Transverse colon (tissue), 4 donors: ENCODE results near the gene TBCD. TPM values are rescaled to one million over a fixed set of nuclear protein-coding genes. Genes with fewer than 3 reads are reported as not detected.
"Not testable (repeated sequence)": the region's sequence is repeated elsewhere in the genome, so short reads cannot be mapped to it uniquely, and the experiment has no call there.

Source experiments
- DNase-seq: peaks from one replicate; pipeline ENCODE4 v3.0.0-alpha.2; 2019
- H3K27ac ChIP-seq, 4 donors: fragments of 200-600 bp; sonication (generic); 2 replicates each; pipeline ENCODE4 v1.5.1; 2016 to 2018; ENCODE audit warnings: inconsistent platforms in 4 of 4
- H3K27me3 ChIP-seq: fragments of 200-600 bp; sonication (generic); 2 replicates; pipeline ENCODE4 v1.5.1; 2017; ENCODE audit warnings: inconsistent platforms
- H3K36me3 ChIP-seq, 4 donors: fragments of 200-600 bp; sonication (generic); 2 replicates each; pipeline ENCODE4 v1.5.1; 2017 to 2019; ENCODE audit warnings: inconsistent platforms in 4 of 4
- H3K4me1 ChIP-seq, 4 donors: fragments of 200-600 bp; sonication (generic); 2 replicates each; pipeline ENCODE4 v1.5.1; 2017 to 2020; ENCODE audit warnings: inconsistent platforms in 4 of 4
- H3K4me3 ChIP-seq, 4 donors: fragments of 200-600 bp; sonication (generic); 1 replicate in 1 of 4; 2 replicates in 3 of 4; pipeline versions ENCODE4 v1.5.1 to v1.6.1; 2017 to 2019; ENCODE audit warnings: inconsistent platforms in 4 of 4
- H3K9me3 ChIP-seq, 2 donors: fragments of 200-600 bp; sonication (generic); 2 replicates each; pipeline ENCODE4 v1.5.1; 2017 to 2019; ENCODE audit warnings: inconsistent platforms in 2 of 2
- EP300 ChIP-seq: sonication (generic); formaldehyde crosslinking; IDR thresholded peaks from one replicate; pipeline ENCODE4 v1.6.1; 2017; ENCODE audit warnings: antibody characterized with exemption, low read depth
- POLR2A ChIP-seq: fragments of 450-650 bp; IDR thresholded peaks from one replicate; pipeline ENCODE4 v1.6.1; 2016; ENCODE audit warnings: antibody characterized with exemption, mild to moderate bottlenecking, moderate library complexity
- POLR2AphosphoS5 ChIP-seq, 3 donors: sonication (generic); formaldehyde crosslinking; IDR thresholded peaks; one replicate each; pipeline ENCODE4 v1.6.1; 2016; ENCODE audit warnings: antibody characterized with exemption in 3 of 3
- WGBS, 2 donors: methylation state at CpG; one replicate each; pipeline ENCODE4 v1.1.5; 2018; ENCODE audit warnings: low coverage in 1 of 2; 5-methylcytosine and 5-hydroxymethylcytosine counted together
- in situ Hi-C, 4 donors: fragments of 200-750 bp; cut with MboI; loops; one replicate each; pipeline versions ENCODE4 v1.15.0 to v1.15.1; 2017; ENCODE audit warnings: low sequenced_read_pairs in 3 of 4, low pct_ligation_motif_present in 1 of 4, low pct_unique_long_range_greater_than_20kb in 1 of 4
- intact Hi-C: fragments of 100-400 bp; cut with DNase I; formaldehyde crosslinking; loops from one replicate; pipeline ENCODE4 v1.15.1; 2023; ENCODE audit warnings: low total_unique reads
- total RNA-seq, 4 donors: library from RNA; depleted of rRNA; stranded (reverse); fragments of >200 nt; gene quantifications; one replicate each; pipeline ENCODE4 v1.1.0, GENCODE V29; 2016
- TF ChIP-seq, protein P1 (sequence below), 5 experiments: fragments of 200-600 bp in 3 of 5; fragments of 450-650 bp in 2 of 5; sonication (generic) in 3 of 5; IDR thresholded peaks; 1 replicate in 2 of 5; 2 replicates in 3 of 5; pipeline ENCODE4 v1.5.1; 2016 to 2017; ENCODE audit warnings: antibody characterized with exemption in 5 of 5, inconsistent platforms in 3 of 5, mild to moderate bottlenecking in 2 of 5, moderate library complexity in 1 of 5

TBCD gene
- total RNA-seq, 4 donors from 2014 or later, result 38.6 to 104 (median 39.8) TPM

DNA sequence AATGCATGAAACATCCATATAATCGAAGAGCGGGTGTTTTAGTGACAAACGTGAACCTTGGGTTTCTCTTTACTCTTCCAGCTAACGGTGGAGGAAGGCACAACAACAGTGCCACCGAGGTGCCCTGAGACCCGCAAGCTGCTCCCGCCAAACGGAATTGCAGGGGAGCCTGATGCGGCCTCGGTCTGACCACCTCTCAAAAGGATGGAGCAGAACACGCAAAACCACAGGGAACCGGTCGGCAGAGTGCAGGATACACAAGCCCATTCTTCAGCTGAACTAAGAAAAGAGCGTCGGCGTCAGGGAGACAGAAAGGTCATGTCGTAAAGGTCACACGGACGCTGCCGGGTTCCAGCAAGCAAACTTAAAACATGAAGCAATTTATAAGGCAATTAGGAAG is 197.5 kb downstream of the TBCD start:
- intact Hi-C loops, result no loop called here
- TF ChIP-seq POLR2A, result no peak
- no peak for TF ChIP-seq EP300
- TF ChIP-seq POLR2AphosphoS5 (IDR thresholded peaks at IDR 0.05), result no peak
- TF ChIP-seq, protein P1, sequence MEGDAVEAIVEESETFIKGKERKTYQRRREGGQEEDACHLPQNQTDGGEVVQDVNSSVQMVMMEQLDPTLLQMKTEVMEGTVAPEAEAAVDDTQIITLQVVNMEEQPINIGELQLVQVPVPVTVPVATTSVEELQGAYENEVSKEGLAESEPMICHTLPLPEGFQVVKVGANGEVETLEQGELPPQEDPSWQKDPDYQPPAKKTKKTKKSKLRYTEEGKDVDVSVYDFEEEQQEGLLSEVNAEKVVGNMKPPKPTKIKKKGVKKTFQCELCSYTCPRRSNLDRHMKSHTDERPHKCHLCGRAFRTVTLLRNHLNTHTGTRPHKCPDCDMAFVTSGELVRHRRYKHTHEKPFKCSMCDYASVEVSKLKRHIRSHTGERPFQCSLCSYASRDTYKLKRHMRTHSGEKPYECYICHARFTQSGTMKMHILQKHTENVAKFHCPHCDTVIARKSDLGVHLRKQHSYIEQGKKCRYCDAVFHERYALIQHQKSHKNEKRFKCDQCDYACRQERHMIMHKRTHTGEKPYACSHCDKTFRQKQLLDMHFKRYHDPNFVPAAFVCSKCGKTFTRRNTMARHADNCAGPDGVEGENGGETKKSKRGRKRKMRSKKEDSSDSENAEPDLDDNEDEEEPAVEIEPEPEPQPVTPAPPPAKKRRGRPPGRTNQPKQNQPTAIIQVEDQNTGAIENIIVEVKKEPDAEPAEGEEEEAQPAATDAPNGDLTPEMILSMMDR (IDR thresholded peaks at IDR 0.05), result no peak
- H3K4me1 ChIP-seq, result no peaks in the 10 kb centered on the region
- no peak for DNase-seq
- in situ Hi-C loops, result no loop called here
- 94 to 99% methylated on average over 15 to 20 of the region's 20 CpGs for WGBS, 2 donors
- H3K36me3 ChIP-seq, result peaks cover 0 to 3% (median 0%) of the 10 kb centered on the region in 4 donors
- no peak overlapping the region for H3K4me3 ChIP-seq
- no peaks in the 10 kb centered on the region for H3K27me3 ChIP-seq
- H3K27ac ChIP-seq, result no peak overlapping the region
- H3K9me3 ChIP-seq, result peaks cover 6 to 15% of the 10 kb centered on the region in 2 donors

DNA sequence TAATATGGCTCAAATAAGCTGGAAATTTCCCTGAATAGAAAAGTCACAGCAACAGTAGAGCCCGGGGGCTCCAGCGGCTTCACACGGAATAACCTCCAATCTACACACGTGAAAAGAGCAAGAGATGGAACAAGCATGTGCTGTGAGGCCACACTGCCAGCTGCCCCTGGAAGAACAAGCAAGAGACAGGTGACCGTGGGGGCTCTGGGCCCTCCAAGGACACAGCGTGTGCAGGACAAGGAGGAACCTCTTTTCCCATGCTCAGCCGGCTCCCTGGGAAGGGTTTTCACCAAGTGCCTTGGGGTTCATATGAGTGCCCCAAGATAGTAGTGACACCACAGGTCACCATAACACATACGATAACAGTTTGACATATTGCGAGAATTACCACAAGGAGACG is 198.1 kb downstream of the TBCD start:
- Histone ChIP-seq H3K9me3 (peaks cover 4 to 8% of the 10 kb centered on the region in 2 donors), H3K4me3 (no peak overlapping the region), H3K27me3 (no peaks in the 10 kb centered on the region), H3K36me3 (no peaks in the 10 kb centered on the region), H3K27ac (no peak overlapping the region), H3K4me1 (no peaks in the 10 kb centered on the region)
- no peak for DNase-seq
- intact Hi-C loops (no loop called here), in situ Hi-C loops (no loop called here)
- TF ChIP-seq EP300, result no peak
- TF ChIP-seq, protein P1 (IDR thresholded peaks at IDR 0.05), result no peak
- TF ChIP-seq POLR2AphosphoS5 (IDR thresholded peaks at IDR 0.05), result no peak
- TF ChIP-seq POLR2A, result no peak
- 96 to 100% methylated on average over 2 to 10 of the region's 10 CpGs for whole genome bisulfite sequencing, 2 donors

DNA sequence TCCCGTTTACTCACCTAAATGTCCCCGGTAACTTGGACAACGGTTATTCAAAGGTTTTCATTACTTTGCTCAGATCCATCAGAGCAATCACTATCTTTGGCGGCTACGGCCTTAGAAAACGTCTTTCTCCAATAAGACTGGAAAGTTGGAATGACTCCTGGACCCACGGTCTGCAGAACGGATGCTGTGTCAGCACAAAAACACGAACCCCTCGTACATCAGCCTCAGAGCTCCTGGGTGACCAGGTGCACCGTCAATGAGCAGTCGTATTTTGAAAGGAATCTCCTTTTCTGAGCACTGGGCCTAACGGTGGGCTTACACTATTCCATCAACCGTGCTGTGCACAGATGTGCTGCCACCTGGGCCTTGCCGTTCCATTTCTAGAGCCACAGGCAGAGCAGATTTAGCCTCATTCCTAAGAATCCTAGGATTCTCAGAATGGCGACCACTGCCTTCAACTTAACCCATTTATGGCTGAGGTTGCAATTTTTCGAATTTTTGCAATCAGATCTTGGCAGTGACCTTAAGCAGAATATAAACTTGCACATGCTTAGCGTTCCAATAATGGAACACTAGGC is 198.7 kb downstream of the TBCD start:
- intact Hi-C loops, result no loop called here
- TF ChIP-seq, protein P1 (IDR thresholded peaks at IDR 0.05), result no peak
- TF ChIP-seq POLR2A (no peak), POLR2AphosphoS5 (IDR thresholded peaks at IDR 0.05) (no peak), EP300 (no peak)
- in situ Hi-C loops, result no loop called here

DNA sequence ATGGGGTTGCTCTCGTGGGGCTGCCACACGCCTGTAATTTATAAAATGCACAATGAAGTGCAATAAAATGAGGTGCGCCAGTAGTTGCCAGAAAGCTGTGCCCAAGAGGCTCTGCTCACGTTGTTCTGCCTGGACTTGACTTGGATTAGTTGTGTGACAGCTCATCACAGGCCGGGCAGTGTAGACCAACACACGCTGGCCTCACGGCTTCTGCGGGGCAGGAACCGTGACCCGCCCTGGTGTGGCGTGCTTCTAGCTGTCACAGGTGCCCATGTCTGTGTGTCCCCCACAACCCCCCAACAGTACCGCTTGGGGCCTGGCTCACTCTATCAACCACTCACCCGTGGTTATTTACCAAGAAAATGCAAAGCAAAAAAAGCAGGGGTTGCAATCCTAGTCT is 200.2 kb downstream of the TBCD start:
- no peaks in the 10 kb centered on the region for H3K36me3 ChIP-seq
- no peak for DNase-seq
- TF ChIP-seq POLR2AphosphoS5 (IDR thresholded peaks at IDR 0.05) (no peak), EP300 (no peak), POLR2A (no peak)
- TF ChIP-seq, protein P1 (IDR thresholded peaks at IDR 0.05), result no peak
- in situ Hi-C loops, result no loop called here
- intact Hi-C loops, result no loop called here
- no peaks in the 10 kb centered on the region for H3K27me3 ChIP-seq
- WGBS, 2 donors, result 95 to 97% methylated on average over 6 to 13 of the region's 13 CpGs
- H3K4me3 ChIP-seq, result no peak overlapping the region
- no peak overlapping the region for H3K27ac ChIP-seq
- H3K4me1 ChIP-seq, result no peaks in the 10 kb centered on the region
- peaks cover 0 to 3% of the 10 kb centered on the region in 2 donors for H3K9me3 ChIP-seq

More for the DNA sequence above, 198.7 kb downstream of the TBCD start:
- Histone ChIP-seq H3K4me1 (no peaks in the 10 kb centered on the region), H3K4me3 (no peak overlapping the region), H3K27me3 (no peaks in the 10 kb centered on the region), H3K27ac (no peak overlapping the region), H3K9me3 (peaks cover 2 to 7% of the 10 kb centered on the region in 2 donors), H3K36me3 (no peaks in the 10 kb centered on the region)
- no peak for DNase-seq
- 92 to 96% methylated on average over 15 to 18 of the region's 18 CpGs for WGBS, 2 donors

DNA sequence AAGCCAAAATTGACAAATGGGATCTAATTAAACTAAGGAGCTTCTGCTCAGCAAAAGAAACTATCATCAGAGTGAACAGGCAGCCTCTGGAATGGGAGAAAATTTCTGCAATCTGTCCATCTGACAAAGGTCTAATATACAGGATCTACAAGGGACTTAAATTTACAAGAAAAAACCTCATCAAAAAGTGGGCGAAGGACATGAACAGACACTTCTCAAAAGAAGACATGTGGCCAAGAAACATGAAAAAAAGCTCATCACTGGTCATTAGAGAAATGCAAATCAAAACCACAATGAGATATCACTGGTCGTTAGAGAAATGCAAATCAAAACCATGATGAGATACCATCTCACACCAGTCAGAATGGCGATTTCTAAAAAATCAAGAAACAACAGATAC is 203.2 kb downstream of the TBCD start:
- intact Hi-C loops, H3K9me3 ChIP-seq: not testable (repeated sequence)
- 79 to 89% methylated on average over 3 of the region's 3 CpGs for WGBS, 2 donors

DNA sequence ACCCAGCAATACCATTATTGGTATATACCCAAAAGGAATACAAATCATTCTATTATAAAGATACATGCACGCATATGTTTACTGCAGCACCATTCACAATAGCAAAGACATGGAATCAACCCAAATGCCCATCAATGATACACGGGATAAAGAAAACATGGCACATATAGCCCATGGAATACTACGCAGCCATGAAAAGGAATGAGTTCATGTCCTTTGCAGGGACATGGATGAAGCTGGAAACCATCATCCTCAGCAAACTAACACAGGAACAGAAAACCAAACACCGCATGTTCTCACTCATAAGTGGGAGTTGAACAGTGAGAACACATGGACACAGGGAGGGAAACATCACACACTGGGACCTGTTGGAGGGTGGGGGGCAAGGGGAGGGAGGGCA is 203.8 kb downstream of the TBCD start:
- H3K4me3 ChIP-seq, intact Hi-C loops, H3K36me3 ChIP-seq, in situ Hi-C loops, DNase-seq, H3K4me1 ChIP-seq, H3K27me3 ChIP-seq, H3K9me3 ChIP-seq, H3K27ac ChIP-seq: not testable (repeated sequence)
- 98 to 100% methylated on average over 3 to 4 of the region's 4 CpGs for WGBS, 2 donors

More for the DNA sequence above, 203.2 kb downstream of the TBCD start:
- H3K4me3 ChIP-seq, in situ Hi-C loops, H3K36me3 ChIP-seq, H3K27me3 ChIP-seq, H3K27ac ChIP-seq, DNase-seq, H3K4me1 ChIP-seq: not testable (repeated sequence)
